K562 (cell line): ENCODE results near the gene OR56A3. TPM values are rescaled to one million over a fixed set of nuclear protein-coding genes. Genes with fewer than 3 reads are reported as not detected.

Source experiments
- ARHGAP35 ChIP-seq: fragments of 450-650 bp; IDR thresholded peaks from 2 replicates; pipeline ENCODE4 v1.6.1; 2018; ENCODE audit not compliant: partially characterized antibody
- BCOR ChIP-seq: fragments of 450-650 bp; IDR thresholded peaks from 2 replicates; pipeline ENCODE4 v1.6.1; 2016
- HNRNPL ChIP-seq: fragments of 200-400 bp; formaldehyde crosslinking; IDR thresholded peaks from 2 replicates; pipeline ENCODE4 v1.6.1; 2017; ENCODE audit warnings: low read depth, mild to moderate bottlenecking, low read length
- KAT7 ChIP-seq: sonication (generic); formaldehyde crosslinking; IDR thresholded peaks from 2 replicates; pipeline ENCODE4 v1.8.0; 2022; ENCODE audit warnings: missing genetic modification reagents, mild to moderate bottlenecking, borderline replicate concordance
- KAT8 ChIP-seq: fragments of 450-650 bp; IDR thresholded peaks from 2 replicates; pipeline ENCODE4 v1.6.1; 2016; ENCODE audit warnings: low read depth, mild to moderate bottlenecking
- MAFF ChIP-seq: IDR thresholded peaks from 2 replicates; pipeline ENCODE4 v1.6.1; 2012; ENCODE audit warnings: low read length, improper control_type of control experiment
- MAFG ChIP-seq: fragments of 450-650 bp; conservative IDR thresholded peaks from 2 replicates; pipeline ENCODE4 v1.6.1; 2016; ENCODE audit warnings: missing genetic modification characterization, missing compliant biosample characterization
- MNT ChIP-seq, 2 experiments: fragments of 450-650 bp; conservative IDR thresholded peaks; 2 replicates each; pipeline ENCODE4 v1.6.1; 2017; ENCODE audit warnings: mild to moderate bottlenecking in 2 of 2, moderate library complexity in 2 of 2
- NFIC ChIP-seq: fragments of 450-650 bp; IDR thresholded peaks from 2 replicates; pipeline ENCODE4 v1.6.1; 2017; ENCODE audit warnings: mild to moderate bottlenecking, inconsistent platforms
- POLR2AphosphoS5 ChIP-seq: IDR thresholded peaks from 2 replicates; pipeline ENCODE4 v1.6.1; 2011; ENCODE audit warnings: mild to moderate bottlenecking, low read depth, low read length, moderate library complexity; ENCODE audit not compliant: control insufficient read depth, insufficient read depth
- PTRF ChIP-seq: fragments of 450-650 bp; IDR thresholded peaks from 2 replicates; pipeline ENCODE4 v1.6.1; 2016; ENCODE audit warnings: mild to moderate bottlenecking, missing genetic modification characterization, missing compliant biosample characterization
- RHOXF2B ChIP-seq: fragments of 250-450 bp; sonication (Bioruptor Pico); conservative IDR thresholded peaks from 2 replicates; pipeline ENCODE4 v1.5.1; 2021
- SMARCA5 ChIP-seq: fragments of 450-650 bp; IDR thresholded peaks from 2 replicates; pipeline ENCODE4 v1.6.1; 2016
- SRF ChIP-seq, 2 experiments: fragments of 250-450, 450-650 bp in 1 of 2; sonication (Bioruptor Pico) in 1 of 2; sonication (generic) in 1 of 2; formaldehyde crosslinking; IDR thresholded peaks; 2 replicates each; pipeline versions ENCODE4 v1.5.0 to v1.5.1; 2020 to 2022; ENCODE audit warnings: mild to moderate bottlenecking in 1 of 2, missing genetic modification reagents in 1 of 2
- TRIM24 ChIP-seq, 2 experiments: fragments of 450-650 bp; IDR thresholded peaks; 2 replicates each; pipeline ENCODE4 v1.6.1; 2016
- ZBTB1 ChIP-seq: sonication (generic); formaldehyde crosslinking; IDR thresholded peaks from 2 replicates; pipeline ENCODE4 v1.8.1; 2023; ENCODE audit warnings: missing genetic modification reagents, low read depth, mild to moderate bottlenecking, borderline replicate concordance
- ZNF224 ChIP-seq: sonication (generic); formaldehyde crosslinking; IDR thresholded peaks from 2 replicates; pipeline ENCODE4 v1.8.0; 2022; ENCODE audit warnings: mild to moderate bottlenecking, missing genetic modification reagents
- ZNF740 ChIP-seq, 3 experiments: fragments of 200-800 bp in 1 of 3; sonication (Bioruptor generic) in 1 of 3; sonication (generic) in 1 of 3; formaldehyde crosslinking in 1 of 3; IDR thresholded peaks; 2 replicates each; pipeline versions ENCODE4 v1.6.1 to v1.8.0; 2016 to 2022; ENCODE audit warnings: mild to moderate bottlenecking in 2 of 3, missing compliant biosample characterization in 2 of 3, missing genetic modification characterization in 2 of 3, missing genetic modification reagents in 1 of 3
- ZNF780A ChIP-seq: fragments of 250-450 bp; sonication (Bioruptor Pico); IDR thresholded peaks from 2 replicates; pipeline ENCODE4 v1.5.0; 2021; ENCODE audit warnings: mild to moderate bottlenecking
- polyA plus RNA-seq, 8 experiments: library from polyadenylated mRNA; depleted of rRNA in 4 of 8; stranded (reverse) in 5 of 8; unstranded in 3 of 8; fragments of >200 nt; fragmentation: Nextera tagmentation in 2 of 8; fragmentation: Illumina TruSeq in 1 of 8; extraction: Ambion mirVana in 2 of 8; extraction: Trizol in 1 of 8; gene quantifications; 2 replicates each; pipeline versions ENCODE4 v1.2.1 to v1.2.3, GENCODE V29; 2011 to 2014; ENCODE audit warnings: inconsistent platforms in 1 of 8, missing spikeins in 1 of 8
- total RNA-seq, 7 experiments: library from RNA; depleted of rRNA in 6 of 7; stranded (reverse); fragments of >200 nt in 6 of 7; fragmentation: Illumina TruSeq in 2 of 7; extraction: Trizol in 2 of 7; gene quantifications; 2 replicates each; pipeline versions ENCODE4 v1.2.1 to v1.2.3, GENCODE V29; 2011 to 2021; ENCODE audit warnings: low replicate concordance in 1 of 7
- TF ChIP-seq, protein P1 (sequence below), 2 experiments: IDR thresholded peaks in 1 of 2; conservative IDR thresholded peaks in 1 of 2; 2 replicates each; pipeline ENCODE4 v1.6.1; 2016; ENCODE audit warnings: low read depth in 2 of 2, mild to moderate bottlenecking in 1 of 2, missing compliant biosample characterization in 1 of 2, missing genetic modification characterization in 1 of 2, moderate library complexity in 1 of 2
- TF ChIP-seq, protein P2 (sequence below): fragments of 250-450 bp; sonication (Bioruptor Pico); IDR thresholded peaks from 2 replicates; pipeline ENCODE4 v1.5.0; 2021; ENCODE audit warnings: mild to moderate bottlenecking, moderate library complexity

Gene OR56A3
- total and polyA plus RNA-seq, 9 of the 15 experiments (the other 6 are each of a cell fraction or from before 2014, with no cell fraction given) = not detected

GRCh38 chr11:5928271-5928670 is 13.8 kb upstream of the OR56A3 start (continued):
- TF ChIP-seq, protein P1, sequence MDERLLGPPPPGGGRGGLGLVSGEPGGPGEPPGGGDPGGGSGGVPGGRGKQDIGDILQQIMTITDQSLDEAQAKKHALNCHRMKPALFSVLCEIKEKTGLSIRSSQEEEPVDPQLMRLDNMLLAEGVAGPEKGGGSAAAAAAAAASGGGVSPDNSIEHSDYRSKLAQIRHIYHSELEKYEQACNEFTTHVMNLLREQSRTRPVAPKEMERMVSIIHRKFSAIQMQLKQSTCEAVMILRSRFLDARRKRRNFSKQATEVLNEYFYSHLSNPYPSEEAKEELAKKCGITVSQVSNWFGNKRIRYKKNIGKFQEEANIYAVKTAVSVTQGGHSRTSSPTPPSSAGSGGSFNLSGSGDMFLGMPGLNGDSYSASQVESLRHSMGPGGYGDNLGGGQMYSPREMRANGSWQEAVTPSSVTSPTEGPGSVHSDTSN (CRISPR knock-in tag; IDR thresholded peaks at IDR 0.05; ENCODE audit: low read depth) = no peak
- TF ChIP-seq, protein P1 (tag; conservative IDR thresholded peaks at IDR 0.05; ENCODE audit: low read depth) = no peak
- TF ChIP-seq MAFF (peak; percentile 87), ARHGAP35 (no peak), NFIC (no peak), BCOR (no peak), ZNF224 (CRISPR knock-in tag) (no peak), MNT (conservative IDR thresholded peaks at IDR 0.05) (no peak), KAT7 (CRISPR knock-in tag) (no peak), ZNF740 (CRISPR knock-in tag; IDR thresholded peaks at IDR 0.05) (no peak), ZNF740 (tag; IDR thresholded peaks at IDR 0.05) (no peak), HNRNPL (no peak), RHOXF2B (CRISPR knock-in tag) (no peak), KAT8 (no peak), ZBTB1 (CRISPR knock-in tag) (no peak), PTRF (tag) (no peak), TRIM24 (IDR thresholded peaks at IDR 0.05) (peak; percentile 75 to 84; a peak in 3 of 4 replicates), SMARCA5 (no peak), MAFG (tag) (peak; percentile 84), ZNF780A (CRISPR knock-in tag) (no peak), SRF (CRISPR knock-in tag; IDR thresholded peaks at IDR 0.05) (no peak), POLR2AphosphoS5 (no peak)
- TF ChIP-seq, protein P2, sequence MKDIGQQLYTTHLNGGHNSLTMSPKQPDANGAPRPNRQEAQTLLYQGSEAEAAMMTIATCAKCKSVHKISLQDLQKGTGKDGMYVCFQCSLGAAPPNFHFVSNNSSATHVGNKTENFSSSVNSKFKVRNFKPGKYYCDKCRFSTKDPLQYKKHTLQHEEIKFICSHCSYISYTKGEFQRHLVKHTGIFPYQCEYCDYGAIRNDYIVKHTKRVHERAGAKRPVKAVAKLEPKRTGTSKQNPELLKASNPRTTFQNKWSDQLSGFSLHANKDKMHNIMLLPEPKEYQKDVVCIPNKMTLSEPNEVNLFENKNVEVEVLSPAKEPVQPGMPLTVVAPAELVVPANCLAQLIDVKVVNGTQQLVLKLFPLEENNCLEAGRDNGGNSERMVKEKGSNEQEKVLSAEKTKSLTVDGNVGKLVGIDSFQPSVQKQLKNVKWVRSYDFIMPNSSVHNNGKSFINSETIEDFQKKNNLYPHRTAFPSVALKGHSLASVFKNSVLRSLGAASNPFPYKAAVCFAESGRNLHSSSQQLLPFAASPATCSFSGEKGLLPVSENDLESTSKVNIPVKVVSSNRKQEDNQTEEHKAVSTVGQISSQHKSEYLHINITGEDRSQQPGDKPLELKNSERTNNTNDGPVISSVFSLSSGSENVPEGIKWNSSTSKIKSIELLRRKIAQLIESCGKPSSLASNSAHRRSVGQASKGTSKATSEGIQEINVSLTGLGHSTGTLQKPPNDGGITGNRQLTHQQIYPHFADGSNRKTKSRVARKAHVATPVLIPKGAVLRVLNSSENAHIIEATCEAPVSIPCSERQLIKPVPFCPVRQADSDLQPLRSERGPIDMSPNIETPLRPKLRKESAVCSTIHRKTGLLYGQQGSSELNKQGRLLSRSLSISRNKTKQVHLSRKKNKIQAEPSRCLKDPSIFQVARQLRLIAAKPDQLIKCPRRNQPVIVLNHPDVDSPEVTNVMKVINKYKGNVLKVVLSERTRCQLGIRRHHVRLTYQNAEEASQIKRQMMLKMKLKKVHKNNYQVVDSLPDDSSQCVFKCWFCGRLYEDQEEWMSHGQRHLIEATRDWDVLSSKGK (CRISPR knock-in tag) = no peak
